ENCODE measurements around the gene SH2D5.

Gene SH2D5

GRCh38 chr1:20713440-20713839, 19.1 kb downstream of the SH2D5 start:
- no peak for DNase-seq

- DNase-seq = no peak
Observed at GRCh38 chr1:20712215-20712577, 20.3 kb downstream of the SH2D5 start.

- no peak for DNase-seq
Observed at GRCh38 chr1:20711285-20712214, 21.0 kb downstream of the SH2D5 start.

- DNase-seq = no peak
Observed at GRCh38 chr1:20710469-20711284, 21.8 kb downstream of the SH2D5 start.

- DNase-seq = no peak
Observed at GRCh38 chr1:20709868-20710267, 22.6 kb downstream of the SH2D5 start.

- DNase-seq = no peak
Observed at GRCh38 chr1:20708891-20709290, 23.6 kb downstream of the SH2D5 start.

GRCh38 chr1:20708057-20708456, 24.4 kb downstream of the SH2D5 start:
- DNase-seq = no peak

- DNase-seq = no peak
Observed at GRCh38 chr1:20706841-20707240, 25.7 kb downstream of the SH2D5 start.

- DNase-seq = no peak
Observed at GRCh38 chr1:20705203-20705755, 27.2 kb downstream of the SH2D5 start.

- no peak for DNase-seq
Observed at GRCh38 chr1:20704390-20705202, 27.9 kb downstream of the SH2D5 start.

- DNase-seq = no peak
Observed at GRCh38 chr1:20703124-20703756, 29.3 kb downstream of the SH2D5 start.

- DNase-seq = no peak
Observed at GRCh38 chr1:20702416-20702815, 30.1 kb downstream of the SH2D5 start.

- no peak for DNase-seq
Observed at GRCh38 chr1:20701847-20702246, 30.7 kb downstream of the SH2D5 start.

GRCh38 chr1:20701446-20701845, 31.1 kb downstream of the SH2D5 start:
- DNase-seq = no peak

GRCh38 chr1:20700636-20701215, 31.8 kb downstream of the SH2D5 start:
- no peak for DNase-seq

- no peak for DNase-seq
Observed at GRCh38 chr1:20699558-20699957, 32.9 kb downstream of the SH2D5 start.

GRCh38 chr1:20698195-20698910, 34.1 kb downstream of the SH2D5 start:
- DNase-seq = no peak

- no peak for DNase-seq
Observed at GRCh38 chr1:20697563-20697962, 34.9 kb downstream of the SH2D5 start.

GRCh38 chr1:20696397-20697333, 35.8 kb downstream of the SH2D5 start:
- peak; percentile 72 to 74 for DNase-seq

- DNase-seq = no peak
Observed at GRCh38 chr1:20695515-20695914, 37.0 kb downstream of the SH2D5 start.

Measured in CD4-positive, alpha-beta T cell treated with Interferon alpha-2 for 1 hour (primary cell).